Lower leg skin (tissue), 4 donors: ENCODE data around the gene SIGLEC12. TPM values are rescaled to one million over a fixed set of nuclear protein-coding genes. Genes with fewer than 3 reads are reported as not detected.

ENCODE experiments used
- DNase-seq, 2 donors: peaks; one replicate each; pipeline ENCODE4 v3.0.0-alpha.2; 2019; ENCODE audit warnings: low spot score in 2 of 2
- H3K4me3 ChIP-seq: fragments of 200-600 bp; sonication (generic); 2 replicates; pipeline ENCODE4 v1.5.1; 2017; ENCODE audit warnings: mild to moderate bottlenecking, low read depth; ENCODE audit not compliant: poor library complexity, severe bottlenecking
- CTCF ChIP-seq, 3 donors: fragments of 450-650 bp; IDR thresholded peaks; one replicate each; pipeline ENCODE4 v1.5.1; 2016; ENCODE audit warnings: antibody characterized with exemption in 3 of 3, mild to moderate bottlenecking in 3 of 3, moderate library complexity in 2 of 3
- POLR2A ChIP-seq, 2 donors: fragments of 450-650 bp; IDR thresholded peaks; one replicate each; pipeline ENCODE4 v1.6.1; 2016 to 2017; ENCODE audit warnings: antibody characterized with exemption in 2 of 2, mild to moderate bottlenecking in 1 of 2, moderate library complexity in 1 of 2
- WGBS, 2 donors: methylation state at CpG; one replicate each; pipeline ENCODE4 v1.1.5; 2018; 5-methylcytosine and 5-hydroxymethylcytosine counted together
- intact Hi-C: fragments of 100-400 bp; cut with DNase I; formaldehyde crosslinking; loops from one replicate; pipeline ENCODE4 v1.15.0; 2023; ENCODE audit warnings: low total_unique reads
- total RNA-seq, 4 donors: library from RNA; depleted of rRNA; stranded (reverse); fragments of >200 nt; gene quantifications; one replicate each; pipeline ENCODE4 v1.1.0, GENCODE V29; 2016

Gene SIGLEC12
- total RNA-seq, 4 donors from 2014 or later, result 0.54 TPM; not detected in 3

- no peak overlapping the region for H3K4me3 ChIP-seq
- peak in 1 of 2 donors; percentile 81 for DNase-seq
- intact Hi-C loops, result no loop called here
- TF ChIP-seq CTCF (IDR thresholded peaks at IDR 0.05), result no peak
- no peak for TF ChIP-seq POLR2A (IDR thresholded peaks at IDR 0.05)
- WGBS, 2 donors, result 66 to 76% methylated on average over 7 to 8 of the region's 8 CpGs
These were observed 39.9 kb downstream of the SIGLEC12 start for GRCh38 chr19:51461723-51462161.

- TF ChIP-seq POLR2A (IDR thresholded peaks at IDR 0.05) (no peak), CTCF (IDR thresholded peaks at IDR 0.05) (no peak)
- intact Hi-C loops, result no loop called here
- WGBS, 2 donors, result 56 to 60% methylated on average over 13 of the region's 13 CpGs
- DNase-seq, result peak in 1 of 2 donors; percentile 32
- no peak overlapping the region for H3K4me3 ChIP-seq
These were observed 41.2 kb downstream of the SIGLEC12 start for GRCh38 chr19:51460164-51460992.

GRCh38 chr19:51458899-51459505 lies 42.6 kb downstream of the SIGLEC12 start:
- TF ChIP-seq POLR2A (IDR thresholded peaks at IDR 0.05) (no peak), CTCF (IDR thresholded peaks at IDR 0.05) (no peak)
- peak in 1 of 2 donors; percentile 67 for DNase-seq
- 72 to 74% methylated on average over 14 of the region's 14 CpGs for WGBS, 2 donors
- intact Hi-C loops, result no loop called here
- no peak overlapping the region for H3K4me3 ChIP-seq

- 57 to 65% methylated on average over 10 of the region's 10 CpGs for WGBS, 2 donors
These were observed 43.5 kb downstream of the SIGLEC12 start, which contains the start of gene SIGLEC8 for GRCh38 chr19:51458051-51458645. TSS of gene SIGLEC8 (minus strand) at chr19:51458454. CDS start at chr19:51458387, 67 bp downstream.

More at GRCh38 chr19:51458051-51458645, 43.5 kb downstream of the SIGLEC12 start, which contains the start of gene SIGLEC8:
- peak in 1 of 2 donors; percentile 81 for DNase-seq
- H3K4me3 ChIP-seq, result no peak within 1 kb of the TSS
- TF ChIP-seq CTCF (IDR thresholded peaks at IDR 0.05) (no peak), POLR2A (IDR thresholded peaks at IDR 0.05) (no peak)
- intact Hi-C loops, result no loop called here
